Central memory CD8-positive, alpha-beta T cell (primary cell): ENCODE measurements around the gene TPRX1.
"Not testable (repeated sequence)": the region's sequence is repeated elsewhere in the genome, so short reads cannot be mapped to it uniquely, and the experiment has no call there.

Source experiments
- ATAC-seq: fragments of 150-1000 bp; cut with Tn5 transposase; replicated peaks from 2 replicates; pipeline ENCODE4 v1.10.0; 2022; ENCODE audit warnings: mild to moderate bottlenecking, moderate FRiP score, moderate number of reproducible peaks; ENCODE audit not compliant: poor library complexity, severe bottlenecking; ENCODE audit errors: extremely low read depth
- DNase-seq, 2 donors: peaks; one replicate each; pipeline ENCODE4 v3.0.0; 2021; ENCODE audit warnings: low spot score in 2 of 2
- H3K27ac Mint-ChIP-seq: one replicate; pipeline ENCODE4 v1.8.0; 2022; ENCODE audit warnings: low read depth, mild to moderate bottlenecking, moderate library complexity, mixed read lengths
- H3K27me3 Mint-ChIP-seq: one replicate; pipeline ENCODE4 v1.8.0; 2022; ENCODE audit warnings: mixed read lengths
- H3K36me3 Mint-ChIP-seq: one replicate; pipeline ENCODE4 v1.8.0; 2022; ENCODE audit warnings: mild to moderate bottlenecking, moderate library complexity, mixed read lengths; ENCODE audit not compliant: insufficient read depth
- H3K4me1 Mint-ChIP-seq: one replicate; pipeline ENCODE4 v1.8.0; 2022; ENCODE audit warnings: mixed read lengths
- H3K4me3 Mint-ChIP-seq: one replicate; pipeline ENCODE4 v1.8.0; 2022; ENCODE audit warnings: mild to moderate bottlenecking, moderate library complexity, mixed read lengths
- H3K9me3 Mint-ChIP-seq: one replicate; pipeline ENCODE4 v1.8.0; 2022; ENCODE audit warnings: mixed read lengths

The TPRX1 gene

GRCh38 chr19:47796785-47797184 lies 7.6 kb downstream of the TPRX1 start:
- ATAC-seq (no peak), DNase-seq (no peak)
- H3K36me3 Mint-ChIP-seq = no peaks in the 10 kb centered on the region
- H3K27ac Mint-ChIP-seq = no peak overlapping the region
- no peak overlapping the region for H3K4me3 Mint-ChIP-seq
- no peaks in the 10 kb centered on the region for H3K4me1 Mint-ChIP-seq
- no peaks in the 10 kb centered on the region for H3K9me3 Mint-ChIP-seq
- H3K27me3 Mint-ChIP-seq = peaks cover 12% of the 10 kb centered on the region

GRCh38 chr19:47794526-47794925 lies 9.8 kb downstream of the TPRX1 start:
- no peak overlapping the region for H3K4me3 Mint-ChIP-seq
- H3K36me3 Mint-ChIP-seq = peaks cover 2% of the 10 kb centered on the region
- no peak for DNase-seq
- no peaks in the 10 kb centered on the region for H3K9me3 Mint-ChIP-seq
- peaks cover 5% of the 10 kb centered on the region for H3K4me1 Mint-ChIP-seq
- peaks cover 12% of the 10 kb centered on the region for H3K27me3 Mint-ChIP-seq
- no peak overlapping the region for H3K27ac Mint-ChIP-seq
- ATAC-seq = no peak

- peaks cover 2% of the 10 kb centered on the region for H3K36me3 Mint-ChIP-seq
- H3K4me3 Mint-ChIP-seq = no peak overlapping the region
- H3K4me1 Mint-ChIP-seq = peaks cover 5% of the 10 kb centered on the region
- DNase-seq (no peak), ATAC-seq (no peak)
- no peaks in the 10 kb centered on the region for H3K9me3 Mint-ChIP-seq
- peaks cover under 1% of the 10 kb centered on the region for H3K27me3 Mint-ChIP-seq
- H3K27ac Mint-ChIP-seq = no peak overlapping the region
These were observed 11.7 kb downstream of the TPRX1 start for GRCh38 chr19:47792616-47793015.

GRCh38 chr19:47790398-47790814 lies 13.9 kb downstream of the TPRX1 start:
- peaks cover 2% of the 10 kb centered on the region for H3K36me3 Mint-ChIP-seq
- peaks cover 5% of the 10 kb centered on the region for H3K4me1 Mint-ChIP-seq
- ATAC-seq (no peak), DNase-seq (peak; percentile 52 to 79)
- no peak overlapping the region for H3K4me3 Mint-ChIP-seq
- no peaks in the 10 kb centered on the region for H3K27me3 Mint-ChIP-seq
- H3K27ac Mint-ChIP-seq = no peak overlapping the region
- H3K9me3 Mint-ChIP-seq = no peaks in the 10 kb centered on the region

- H3K27ac Mint-ChIP-seq, ATAC-seq, DNase-seq, H3K4me3 Mint-ChIP-seq, H3K27me3 Mint-ChIP-seq, H3K9me3 Mint-ChIP-seq, H3K4me1 Mint-ChIP-seq, H3K36me3 Mint-ChIP-seq: not testable (repeated sequence)
These were observed 14.5 kb downstream of the TPRX1 start for GRCh38 chr19:47789811-47790210.

- not testable (repeated sequence) for ATAC-seq, DNase-seq, H3K27me3 Mint-ChIP-seq, H3K9me3 Mint-ChIP-seq, H3K4me3 Mint-ChIP-seq, H3K4me1 Mint-ChIP-seq, H3K27ac Mint-ChIP-seq
- H3K36me3 Mint-ChIP-seq = peaks cover 17% of the 10 kb centered on the region
These were observed 17.0 kb downstream of the TPRX1 start for GRCh38 chr19:47787307-47787706.

- no peak overlapping the region for H3K4me3 Mint-ChIP-seq
- no peaks in the 10 kb centered on the region for H3K9me3 Mint-ChIP-seq
- peaks cover 5% of the 10 kb centered on the region for H3K4me1 Mint-ChIP-seq
- H3K27me3 Mint-ChIP-seq = no peaks in the 10 kb centered on the region
- no peak for DNase-seq
- no peak overlapping the region for H3K27ac Mint-ChIP-seq
- no peak for ATAC-seq
- H3K36me3 Mint-ChIP-seq = peaks cover 21% of the 10 kb centered on the region
These were observed 17.8 kb downstream of the TPRX1 start for GRCh38 chr19:47786566-47786965.

- Mint-ChIP-seq H3K4me3 (no peak overlapping the region), H3K36me3 (peaks cover 28% of the 10 kb centered on the region), H3K9me3 (no peaks in the 10 kb centered on the region), H3K4me1 (peaks cover 28% of the 10 kb centered on the region), H3K27ac (no peak overlapping the region), H3K27me3 (no peaks in the 10 kb centered on the region)
- DNase-seq (no peak), ATAC-seq (no peak)
These were observed 22.6 kb downstream of the TPRX1 start for GRCh38 chr19:47781590-47782262.

- peaks cover 28% of the 10 kb centered on the region for H3K4me1 Mint-ChIP-seq
- DNase-seq = no peak
- H3K27me3 Mint-ChIP-seq = no peaks in the 10 kb centered on the region
- H3K27ac Mint-ChIP-seq = peak overlapping the region; percentile 73
- H3K9me3 Mint-ChIP-seq = no peaks in the 10 kb centered on the region
- peaks cover 27% of the 10 kb centered on the region for H3K36me3 Mint-ChIP-seq
- ATAC-seq = no peak
- peak overlapping the region; percentile 95 for H3K4me3 Mint-ChIP-seq
These were observed 24.2 kb downstream of the TPRX1 start for GRCh38 chr19:47780215-47780551.

GRCh38 chr19:47779524-47780214 lies 24.7 kb downstream of the TPRX1 start:
- no peaks in the 10 kb centered on the region for H3K27me3 Mint-ChIP-seq

GRCh38 chr19:47778954-47779351 lies 25.4 kb downstream of the TPRX1 start:
- ATAC-seq = peak; percentile 35
- DNase-seq = no peak
- no peaks in the 10 kb centered on the region for H3K27me3 Mint-ChIP-seq
- H3K36me3 Mint-ChIP-seq = peaks cover 18% of the 10 kb centered on the region
- H3K9me3 Mint-ChIP-seq = no peaks in the 10 kb centered on the region
- peak overlapping the region; percentile 95 for H3K4me3 Mint-ChIP-seq
- peaks cover 28% of the 10 kb centered on the region for H3K4me1 Mint-ChIP-seq
- peak overlapping the region; percentile 91 for H3K27ac Mint-ChIP-seq

More at GRCh38 chr19:47779524-47780214, 24.7 kb downstream of the TPRX1 start:
- Mint-ChIP-seq H3K9me3 (no peaks in the 10 kb centered on the region), H3K36me3 (peaks cover 24% of the 10 kb centered on the region), H3K4me1 (peaks cover 28% of the 10 kb centered on the region), H3K27ac (peak overlapping the region; percentile 91), H3K4me3 (peak overlapping the region; percentile 95)
- no peak for DNase-seq
- ATAC-seq = no peak

GRCh38 chr19:47778049-47778953 lies 26.1 kb downstream of the TPRX1 start, which contains the start of gene SELENOW:
Gene SELENOW (plus strand): TSS chr19:47778703. CDS start chr19:47778786, 83 bp downstream.
- DNase-seq = peak; percentile 66 to 73
- H3K27me3 Mint-ChIP-seq = no peaks in the 10 kb centered on the region
- peak; percentile 91 for ATAC-seq
- H3K36me3 Mint-ChIP-seq = peaks cover 16% of the 10 kb centered on the region
- peaks cover 28% of the 10 kb centered on the region for H3K4me1 Mint-ChIP-seq
- H3K9me3 Mint-ChIP-seq = no peaks in the 10 kb centered on the region
- peak within 1 kb of the TSS; percentile 91 for H3K27ac Mint-ChIP-seq
- H3K4me3 Mint-ChIP-seq = peak within 1 kb of the TSS; percentile 95
